HG02870 (cell line): ENCODE measurements around the gene CFAP68.
"Not testable (repeated sequence)": the region's sequence is repeated elsewhere in the genome, so short reads cannot be mapped to it uniquely, and the experiment has no call there.

Experiments
- ATAC-seq: cut with Tn5 transposase; IDR thresholded peaks from one replicate; pipeline ENCODE4 v1.9.1; 2021; ENCODE audit warnings: mild to moderate bottlenecking, moderate library complexity; ENCODE audit not compliant: unreplicated experiment

The CFAP68 gene

GRCh38 chr11:111917312-111917711 is 38.0 kb downstream of the CFAP68 start:
- ATAC-seq, result no peak

GRCh38 chr11:111917788-111918187 is 38.4 kb downstream of the CFAP68 start:
- no peak for ATAC-seq

- ATAC-seq, result no peak
Observed at GRCh38 chr11:111918390-111919256, 39.3 kb downstream of the CFAP68 start, which contains the start of gene C11orf52. Gene C11orf52, plus strand, starts transcription at chr11:111918913. Its CDS starts 60 bp downstream, at chr11:111918973.

GRCh38 chr11:111920908-111921307 is 41.6 kb downstream of the CFAP68 start:
- no peak for ATAC-seq

- ATAC-seq, result no peak
Observed at GRCh38 chr11:111921541-111922230, 42.3 kb downstream of the CFAP68 start.

GRCh38 chr11:111922803-111923202 is 43.5 kb downstream of the CFAP68 start:
- ATAC-seq, result no peak

GRCh38 chr11:111923351-111923788 is 44.0 kb downstream of the CFAP68 start:
- ATAC-seq, result no peak

GRCh38 chr11:111923951-111924350 is 44.6 kb downstream of the CFAP68 start:
- no peak for ATAC-seq

- no peak for ATAC-seq
Observed at GRCh38 chr11:111925953-111926352, 46.6 kb downstream of the CFAP68 start.

- peak; percentile 90 for ATAC-seq
Observed at GRCh38 chr11:111926505-111927391, 47.4 kb downstream of the CFAP68 start.

GRCh38 chr11:111930472-111930871 is 51.1 kb downstream of the CFAP68 start:
- ATAC-seq, result no peak

GRCh38 chr11:111932611-111932950 is 53.2 kb downstream of the CFAP68 start:
- ATAC-seq, result no peak

- not testable (repeated sequence) for ATAC-seq
Observed at GRCh38 chr11:111933176-111933575, 53.8 kb downstream of the CFAP68 start.

GRCh38 chr11:111933872-111934271 is 54.5 kb downstream of the CFAP68 start:
- no peak for ATAC-seq

- ATAC-seq, result no peak
Observed at GRCh38 chr11:111934306-111934705, 55.0 kb downstream of the CFAP68 start.
